ENCODE measurements around the gene CALML5. TPM values are rescaled to one million over a fixed set of nuclear protein-coding genes. Genes with fewer than 3 reads are reported as not detected.

CALML5 gene
- total and polyA plus RNA-seq, 2 of the 4 experiments (the other 2 are of a cell fraction), result not detected

- ATAC-seq (ENCODE audit: low read depth) (no peak), DNase-seq (no peak)
- Histone ChIP-seq H3K4me1 (ENCODE audit: control insufficient read depth, insufficient read depth, low read length) (no peaks in the 10 kb centered on the region), H3K18ac (ENCODE audit: low read depth, low read length) (no peak overlapping the region), H2BK5ac (ENCODE audit: low read depth, low read length, poor library complexity, severe bottlenecking) (no peak overlapping the region), H3K27me3 (ENCODE audit: control insufficient read depth, insufficient read depth, low read length) (peaks cover 15% of the 10 kb centered on the region; the same call in 1 of the 2 replicates), H2AK5ac (ENCODE audit: low read depth, low read length) (no peak overlapping the region), H2BK20ac (ENCODE audit: low read depth, low read length) (no peak overlapping the region), H3K14ac (replicated peaks; ENCODE audit: low read depth, low read length) (no peak overlapping the region), H4K5ac (ENCODE audit: low read depth, low read length) (no peak overlapping the region), H2BK120ac (ENCODE audit: low read depth, low read length) (no peak overlapping the region), H3K27ac (ENCODE audit: insufficient read depth, low read length) (no peak overlapping the region), H3K56ac (ENCODE audit: extremely low read depth, insufficient read depth, low read length) (no peak overlapping the region), H4K91ac (ENCODE audit: insufficient read depth, low read depth, low read length) (no peak overlapping the region), H4K8ac (ENCODE audit: low read depth in 2 of 2, low read length in 2 of 2) (no peak overlapping the region), H2AK9ac (replicated peaks; ENCODE audit: low read depth, low read length, poor library complexity) (no peak overlapping the region), H3K9ac (ENCODE audit: low read depth, low read length) (no peak overlapping the region), H4K20me1 (ENCODE audit: insufficient read depth, low read length) (no peaks in the 10 kb centered on the region), H3K23ac (ENCODE audit: low read depth, low read length) (no peak overlapping the region), H3K9me1 (ENCODE audit: insufficient read depth, low read length) (0 out of 2 replicates have a peak, but pooled peaks cover 3% of the 10 kb centered on the region), H2AFZ (replicated peaks; ENCODE audit: low read length, poor library complexity) (no peak overlapping the region), H3K4ac (ENCODE audit: low read depth, low read length) (no peak overlapping the region), H3K79me1 (ENCODE audit: low read depth in 1 of 2, low read length in 2 of 2) (no peaks in the 10 kb centered on the region), H3K4me3 (ENCODE audit: insufficient read depth, low read depth, low read length) (no peak overlapping the region), H3K9me3 (ENCODE audit: control insufficient read depth, insufficient read depth, low read length) (peaks cover 6% of the 10 kb centered on the region), H2BK15ac (ENCODE audit: low read depth, low read length) (no peak overlapping the region), H3K36me3 (ENCODE audit: control insufficient read depth, insufficient read depth, low read length) (no peaks in the 10 kb centered on the region), H3K4me2 (ENCODE audit: low read depth, low read length) (no peak overlapping the region)
- BruUV-seq (replicated peaks), result no TSS peak
- intact Hi-C loops (cut with micrococcal nuclease), result no loop called here
- WGBS, 2 experiments (ENCODE audit: extremely low coverage in 2 of 2, insufficient read length in 1 of 2), result 67% methylated on average over 12 of the region's 27 CpGs; no CpG with 5 or more reads in 1 of the 2 experiments
- ChIA-PET POLR2A (ENCODE audit: unreplicated experiment) (no interaction called here), CTCF (no interaction called here)
- in situ Hi-C loops (cut with MboI; ENCODE audit: low sequenced_read_pairs), result no loop called here
- dilution Hi-C loops (cut with HindIII; ENCODE audit: low sequenced_read_pairs, unreplicated experiment), result no loop called here
- TF ChIP-seq MAZ (IDR thresholded peaks at IDR 0.05; ENCODE audit: borderline replicate concordance, low read depth, low read length), result no peak
- TF ChIP-seq RCOR1 (IDR thresholded peaks at IDR 0.05; ENCODE audit: insufficient replicate concordance, low read length), result no peak
- no peak for TF ChIP-seq BHLHE40 (IDR thresholded peaks at IDR 0.05; ENCODE audit: low read depth, low read length)
- TF ChIP-seq, protein P1, sequence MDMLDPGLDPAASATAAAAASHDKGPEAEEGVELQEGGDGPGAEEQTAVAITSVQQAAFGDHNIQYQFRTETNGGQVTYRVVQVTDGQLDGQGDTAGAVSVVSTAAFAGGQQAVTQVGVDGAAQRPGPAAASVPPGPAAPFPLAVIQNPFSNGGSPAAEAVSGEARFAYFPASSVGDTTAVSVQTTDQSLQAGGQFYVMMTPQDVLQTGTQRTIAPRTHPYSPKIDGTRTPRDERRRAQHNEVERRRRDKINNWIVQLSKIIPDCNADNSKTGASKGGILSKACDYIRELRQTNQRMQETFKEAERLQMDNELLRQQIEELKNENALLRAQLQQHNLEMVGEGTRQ (IDR thresholded peaks at IDR 0.05; ENCODE audit: low read depth, low read length), result no peak
- TF ChIP-seq NFE2L2 (IDR thresholded peaks at IDR 0.05; ENCODE audit: low read depth, low read length), result no peak
- no peak for TF ChIP-seq CHD1 (IDR thresholded peaks at IDR 0.05; ENCODE audit: low read depth, low read length)
- TF ChIP-seq FOS (IDR thresholded peaks at IDR 0.05; ENCODE audit: low read depth, low read length), result no peak
- TF ChIP-seq CEBPB (IDR thresholded peaks at IDR 0.05; ENCODE audit: low read depth, low read length), result no peak
- no peak for TF ChIP-seq SMC3 (IDR thresholded peaks at IDR 0.05; ENCODE audit: low read depth, low read length)
- no peak for TF ChIP-seq RAD21 (IDR thresholded peaks at IDR 0.05; ENCODE audit: low read length)
- TF ChIP-seq MXI1 (IDR thresholded peaks at IDR 0.05; ENCODE audit: borderline replicate concordance, low read depth, low read length), result no peak
- TF ChIP-seq RFX5 (IDR thresholded peaks at IDR 0.05; ENCODE audit: low read depth, low read length), result no peak
- TF ChIP-seq, protein P2, sequence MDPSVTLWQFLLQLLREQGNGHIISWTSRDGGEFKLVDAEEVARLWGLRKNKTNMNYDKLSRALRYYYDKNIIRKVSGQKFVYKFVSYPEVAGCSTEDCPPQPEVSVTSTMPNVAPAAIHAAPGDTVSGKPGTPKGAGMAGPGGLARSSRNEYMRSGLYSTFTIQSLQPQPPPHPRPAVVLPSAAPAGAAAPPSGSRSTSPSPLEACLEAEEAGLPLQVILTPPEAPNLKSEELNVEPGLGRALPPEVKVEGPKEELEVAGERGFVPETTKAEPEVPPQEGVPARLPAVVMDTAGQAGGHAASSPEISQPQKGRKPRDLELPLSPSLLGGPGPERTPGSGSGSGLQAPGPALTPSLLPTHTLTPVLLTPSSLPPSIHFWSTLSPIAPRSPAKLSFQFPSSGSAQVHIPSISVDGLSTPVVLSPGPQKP (IDR thresholded peaks at IDR 0.05; ENCODE audit: borderline replicate concordance, low read depth, low read length), result no peak
- no peak for TF ChIP-seq CTCF (conservative IDR thresholded peaks at IDR 0.05; ENCODE audit: low read depth, low read length)
- no peak for TF ChIP-seq POLR2A (IDR thresholded peaks at IDR 0.05; ENCODE audit: low read depth, low read length)
Measured at GRCh38 chr10:5488272-5489161, 10.9 kb downstream of the CALML5 start.

Data from IMR-90 (cell line).